Measurements from ENCODE around the gene MYPOP. TPM values are rescaled to one million over a fixed set of nuclear protein-coding genes. Genes with fewer than 3 reads are reported as not detected.
"Not testable (repeated sequence)": the region's sequence is repeated elsewhere in the genome, so short reads cannot be mapped to it uniquely, and the experiment has no call there.

The MYPOP gene
- total RNA-seq, 1 donor, result 1.3 TPM

GRCh38 chr19:45881909-45882528, 20.4 kb downstream of the MYPOP start:
- peaks cover 33% of the 10 kb centered on the region for H3K4me1 ChIP-seq (ENCODE audit: insufficient read depth, low read length)
- H3K4me3 ChIP-seq (ENCODE audit: low read length), result no peak overlapping the region
- no peaks in the 10 kb centered on the region for H3K9me3 ChIP-seq (ENCODE audit: low read depth, low read length)
- H3K27me3 ChIP-seq (ENCODE audit: insufficient read depth, low read length), result peaks cover 3% of the 10 kb centered on the region

GRCh38 chr19:45881082-45881908, 21.1 kb downstream of the MYPOP start:
- Histone ChIP-seq H3K27me3 (ENCODE audit: insufficient read depth, low read length) (peaks cover 6% of the 10 kb centered on the region), H3K4me3 (ENCODE audit: low read length) (no peak overlapping the region), H3K4me1 (ENCODE audit: insufficient read depth, low read length) (peaks cover 33% of the 10 kb centered on the region), H3K9me3 (ENCODE audit: low read depth, low read length) (no peaks in the 10 kb centered on the region)

GRCh38 chr19:45879971-45880370, 22.4 kb downstream of the MYPOP start:
- Histone ChIP-seq H3K4me3 (ENCODE audit: low read length) (no peak overlapping the region), H3K4me1 (ENCODE audit: insufficient read depth, low read length) (peaks cover 28% of the 10 kb centered on the region), H3K9me3 (ENCODE audit: low read depth, low read length) (no peaks in the 10 kb centered on the region), H3K27me3 (ENCODE audit: insufficient read depth, low read length) (peaks cover 14% of the 10 kb centered on the region)

- no peaks in the 10 kb centered on the region for H3K9me3 ChIP-seq (ENCODE audit: low read depth, low read length)
- peaks cover 14% of the 10 kb centered on the region for H3K27me3 ChIP-seq (ENCODE audit: insufficient read depth, low read length)
- peaks cover 18% of the 10 kb centered on the region for H3K4me1 ChIP-seq (ENCODE audit: insufficient read depth, low read length)
- H3K4me3 ChIP-seq (ENCODE audit: low read length), result no peak overlapping the region
Measured at GRCh38 chr19:45879055-45879454, 23.4 kb downstream of the MYPOP start.

GRCh38 chr19:45878043-45878794, 24.2 kb downstream of the MYPOP start:
- no peak overlapping the region for H3K4me3 ChIP-seq (ENCODE audit: low read length)
- peaks cover 12% of the 10 kb centered on the region for H3K4me1 ChIP-seq (ENCODE audit: insufficient read depth, low read length)
- H3K27me3 ChIP-seq (ENCODE audit: insufficient read depth, low read length), result peaks cover 14% of the 10 kb centered on the region
- H3K9me3 ChIP-seq (ENCODE audit: low read depth, low read length), result no peaks in the 10 kb centered on the region

- H3K27me3 ChIP-seq (ENCODE audit: insufficient read depth, low read length), result peaks cover 14% of the 10 kb centered on the region
- no peak overlapping the region for H3K4me3 ChIP-seq (ENCODE audit: low read length)
- peaks cover 4% of the 10 kb centered on the region for H3K4me1 ChIP-seq (ENCODE audit: insufficient read depth, low read length)
- no peaks in the 10 kb centered on the region for H3K9me3 ChIP-seq (ENCODE audit: low read depth, low read length)
Measured at GRCh38 chr19:45876411-45877197, 25.8 kb downstream of the MYPOP start.

GRCh38 chr19:45876161-45876410, 26.3 kb downstream of the MYPOP start:
- Histone ChIP-seq H3K4me3 (ENCODE audit: low read length) (no peak overlapping the region), H3K27me3 (ENCODE audit: insufficient read depth, low read length) (peaks cover 14% of the 10 kb centered on the region), H3K4me1 (ENCODE audit: insufficient read depth, low read length) (peaks cover 4% of the 10 kb centered on the region), H3K9me3 (ENCODE audit: low read depth, low read length) (no peaks in the 10 kb centered on the region)

GRCh38 chr19:45874620-45874966, 27.8 kb downstream of the MYPOP start:
- Histone ChIP-seq H3K4me3 (ENCODE audit: low read length) (no peak overlapping the region), H3K9me3 (ENCODE audit: low read depth, low read length) (no peaks in the 10 kb centered on the region), H3K27me3 (ENCODE audit: insufficient read depth, low read length) (peaks cover 14% of the 10 kb centered on the region), H3K4me1 (ENCODE audit: insufficient read depth, low read length) (peaks cover 4% of the 10 kb centered on the region)

- peaks cover 4% of the 10 kb centered on the region for H3K4me1 ChIP-seq (ENCODE audit: insufficient read depth, low read length)
- no peaks in the 10 kb centered on the region for H3K9me3 ChIP-seq (ENCODE audit: low read depth, low read length)
- H3K4me3 ChIP-seq (ENCODE audit: low read length), result no peak overlapping the region
- peaks cover 14% of the 10 kb centered on the region for H3K27me3 ChIP-seq (ENCODE audit: insufficient read depth, low read length)
Measured at GRCh38 chr19:45873219-45873772, 29.1 kb downstream of the MYPOP start.

GRCh38 chr19:45872095-45872919, 30.1 kb downstream of the MYPOP start:
- H3K4me3 ChIP-seq (ENCODE audit: low read length), result no peak overlapping the region
- no peaks in the 10 kb centered on the region for H3K9me3 ChIP-seq (ENCODE audit: low read depth, low read length)
- peaks cover 4% of the 10 kb centered on the region for H3K4me1 ChIP-seq (ENCODE audit: insufficient read depth, low read length)
- peaks cover 14% of the 10 kb centered on the region for H3K27me3 ChIP-seq (ENCODE audit: insufficient read depth, low read length)

- Histone ChIP-seq H3K4me3 (ENCODE audit: low read length) (no peak overlapping the region), H3K27me3 (ENCODE audit: insufficient read depth, low read length) (peaks cover 7% of the 10 kb centered on the region), H3K4me1 (ENCODE audit: insufficient read depth, low read length) (no peaks in the 10 kb centered on the region), H3K9me3 (ENCODE audit: low read depth, low read length) (no peaks in the 10 kb centered on the region)
Measured at GRCh38 chr19:45870798-45871197, 31.6 kb downstream of the MYPOP start.

- H3K4me1 ChIP-seq (ENCODE audit: insufficient read depth, low read length), result peaks cover 11% of the 10 kb centered on the region
- peaks cover 22% of the 10 kb centered on the region for H3K27me3 ChIP-seq (ENCODE audit: insufficient read depth, low read length)
- not testable (repeated sequence) for H3K9me3 ChIP-seq (ENCODE audit: low read depth, low read length); H3K4me3 ChIP-seq (ENCODE audit: low read length)
Measured at GRCh38 chr19:45867241-45867640, 35.2 kb downstream of the MYPOP start.

GRCh38 chr19:45866400-45867176, 35.8 kb downstream of the MYPOP start:
- H3K27me3 ChIP-seq (ENCODE audit: insufficient read depth, low read length), result peaks cover 22% of the 10 kb centered on the region
- no peaks in the 10 kb centered on the region for H3K9me3 ChIP-seq (ENCODE audit: low read depth, low read length)
- peaks cover 18% of the 10 kb centered on the region for H3K4me1 ChIP-seq (ENCODE audit: insufficient read depth, low read length)
- H3K4me3 ChIP-seq (ENCODE audit: low read length), result no peak overlapping the region
